Karpas-422 (cell line): ENCODE results near the gene NRDC. TPM values are rescaled to one million over a fixed set of nuclear protein-coding genes. Genes with fewer than 3 reads are reported as not detected.

Source experiments
- DNase-seq: peaks from one replicate; pipeline ENCODE4 v3.0.0-alpha.2; 2015
- H2AFZ ChIP-seq: fragments of 200-600 bp; sonication (generic); 2 replicates; pipeline ENCODE4 v1.6.1; 2014; ENCODE audit warnings: antibody characterized with exemption, low read length, mixed read lengths
- H3K27ac ChIP-seq: fragments of 200-600 bp; sonication (generic); 2 replicates; pipeline ENCODE4 v1.5.1; 2014; ENCODE audit warnings: mild to moderate bottlenecking, low read length, moderate library complexity
- H3K27me3 ChIP-seq: fragments of 200-600 bp; sonication (generic); 2 replicates; pipeline ENCODE4 v1.6.1; 2014; ENCODE audit warnings: low read length, mixed read lengths
- H3K36me3 ChIP-seq: fragments of 200-600 bp; sonication (generic); 2 replicates; pipeline ENCODE4 v1.6.1; 2014; ENCODE audit warnings: low read length, mixed read lengths; ENCODE audit not compliant: insufficient read depth
- H3K4me1 ChIP-seq: fragments of 200-600 bp; sonication (generic); 2 replicates; pipeline ENCODE4 v1.6.1; 2014; ENCODE audit warnings: mild to moderate bottlenecking, low read length, mixed read lengths
- H3K4me2 ChIP-seq: fragments of 200-600 bp; sonication (generic); 2 replicates; pipeline ENCODE4 v1.6.1; 2014; ENCODE audit warnings: low read length, low read depth, mild to moderate bottlenecking; ENCODE audit not compliant: poor library complexity, severe bottlenecking
- H3K4me3 ChIP-seq: fragments of 200-600 bp; sonication (generic); 2 replicates; pipeline ENCODE4 v1.5.1; 2014; ENCODE audit warnings: mild to moderate bottlenecking, antibody characterized with exemption, low read length, mixed read lengths
- H3K79me2 ChIP-seq: fragments of 200-600 bp; sonication (generic); 2 replicates; pipeline ENCODE4 v1.6.1; 2014; ENCODE audit warnings: mild to moderate bottlenecking, low read length, mixed read lengths
- H3K9ac ChIP-seq: fragments of 200-600 bp; sonication (generic); 2 replicates; pipeline ENCODE4 v1.6.0; 2014; ENCODE audit warnings: low read length
- H3K9me2 ChIP-seq: fragments of 200-600 bp; sonication (generic), shearing (Covaris generic); replicated peaks from 2 replicates; pipeline ENCODE4 v1.6.0; 2014; ENCODE audit warnings: mild to moderate bottlenecking, low read length, moderate library complexity; ENCODE audit not compliant: insufficient read depth
- H3K9me3 ChIP-seq: fragments of 300-700, 200-600 bp; sonication (generic); 2 replicates; pipeline ENCODE4 v1.6.1; 2014; ENCODE audit warnings: low read length, mixed read lengths
- H4K20me1 ChIP-seq: fragments of 200-600 bp; sonication (generic); 2 replicates; pipeline ENCODE4 v1.6.1; 2014; ENCODE audit warnings: mild to moderate bottlenecking, antibody characterized with exemption, low read length, low read depth; ENCODE audit not compliant: insufficient read depth
- total RNA-seq: library from RNA; depleted of rRNA; stranded (reverse); fragments of >200 nt; shearing (Covaris generic); gene quantifications from 2 replicates; pipeline ENCODE4 v1.2.3, GENCODE V29; 2014; ENCODE audit warnings: low replicate concordance

Gene NRDC
- total RNA-seq, 1 experiment from 2014 or later, result 140 TPM

- Histone ChIP-seq H4K20me1 (no peaks in the 10 kb centered on the region), H2AFZ (no peak overlapping the region), H3K9me3 (no peaks in the 10 kb centered on the region), H3K27me3 (no peaks in the 10 kb centered on the region), H3K9me2 (no peaks in the 10 kb centered on the region), H3K36me3 (peaks cover 68% of the 10 kb centered on the region), H3K79me2 (no peaks in the 10 kb centered on the region), H3K4me2 (no peak overlapping the region), H3K4me3 (no peak overlapping the region), H3K27ac (no peak overlapping the region), H3K4me1 (no peaks in the 10 kb centered on the region), H3K9ac (no peak overlapping the region)
- DNase-seq, result no peak
These were observed 86.6 kb downstream of the NRDC start for GRCh38 chr1:51791888-51792287.

DNA sequence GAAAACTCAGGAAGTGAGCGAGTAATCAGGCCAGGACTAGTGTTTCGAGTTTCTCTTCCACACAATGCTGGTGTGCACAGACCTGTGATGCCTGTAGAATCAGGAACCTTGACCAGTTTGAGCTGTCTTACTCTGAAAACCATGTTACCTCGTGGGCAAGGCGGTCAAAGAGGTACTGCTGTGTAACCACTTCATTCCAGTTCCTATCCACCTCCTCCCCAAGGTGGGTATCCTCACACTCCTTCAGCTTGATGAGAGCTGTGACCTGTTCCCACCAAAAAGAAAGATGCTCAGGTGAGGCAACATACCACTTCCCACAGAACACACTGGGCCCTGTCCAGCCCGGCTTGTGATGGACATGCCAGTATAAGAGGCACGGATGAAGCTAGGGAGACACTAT, 88.1 kb downstream of the NRDC start:
- Histone ChIP-seq H3K36me3 (peaks cover 79% of the 10 kb centered on the region), H3K27me3 (no peaks in the 10 kb centered on the region), H3K4me3 (no peak overlapping the region), H3K4me1 (no peaks in the 10 kb centered on the region), H3K79me2 (no peaks in the 10 kb centered on the region), H4K20me1 (no peaks in the 10 kb centered on the region), H2AFZ (no peak overlapping the region), H3K4me2 (no peak overlapping the region), H3K9ac (no peak overlapping the region), H3K9me2 (no peaks in the 10 kb centered on the region), H3K9me3 (no peaks in the 10 kb centered on the region), H3K27ac (no peak overlapping the region)
- no peak for DNase-seq

- no peak overlapping the region for H3K4me3 ChIP-seq
- H3K9me3 ChIP-seq, result no peaks in the 10 kb centered on the region
- no peak for DNase-seq
- H3K9me2 ChIP-seq, result no peaks in the 10 kb centered on the region
- H4K20me1 ChIP-seq, result no peaks in the 10 kb centered on the region
- H3K36me3 ChIP-seq, result peaks cover 79% of the 10 kb centered on the region
- no peaks in the 10 kb centered on the region for H3K27me3 ChIP-seq
- no peak overlapping the region for H3K9ac ChIP-seq
- no peak overlapping the region for H3K27ac ChIP-seq
- no peaks in the 10 kb centered on the region for H3K4me1 ChIP-seq
- no peak overlapping the region for H3K4me2 ChIP-seq
- H2AFZ ChIP-seq, result no peak overlapping the region
- H3K79me2 ChIP-seq, result no peaks in the 10 kb centered on the region
These were observed 89.2 kb downstream of the NRDC start for GRCh38 chr1:51789342-51789741.

DNA sequence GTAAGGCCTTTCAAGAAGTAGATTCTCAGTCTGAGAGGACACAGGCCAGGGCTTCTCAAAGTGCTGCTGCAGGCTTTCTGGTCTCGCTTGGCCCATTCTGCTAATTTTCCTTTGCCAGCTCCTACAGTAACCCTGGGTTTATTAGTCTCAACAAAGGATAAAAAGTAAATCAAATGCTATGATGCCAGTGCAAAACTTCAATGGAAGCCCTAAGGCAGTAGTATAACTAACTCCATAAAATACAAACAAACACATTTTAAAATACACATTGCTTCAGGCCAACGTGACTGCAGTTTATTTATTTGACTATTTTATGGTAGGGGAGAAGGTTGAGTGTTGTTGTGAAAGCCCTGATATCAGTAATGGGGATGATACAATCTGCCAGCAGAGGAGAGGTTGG, 89.6 kb downstream of the NRDC start:
- Histone ChIP-seq H3K9me3 (no peaks in the 10 kb centered on the region), H3K9me2 (no peaks in the 10 kb centered on the region), H3K4me3 (no peak overlapping the region), H3K27me3 (no peaks in the 10 kb centered on the region), H3K36me3 (peaks cover 81% of the 10 kb centered on the region), H2AFZ (no peak overlapping the region), H3K9ac (no peak overlapping the region), H3K4me2 (no peak overlapping the region), H3K79me2 (no peaks in the 10 kb centered on the region), H3K4me1 (no peaks in the 10 kb centered on the region), H3K27ac (no peak overlapping the region), H4K20me1 (no peaks in the 10 kb centered on the region)
- DNase-seq, result no peak

- no peak overlapping the region for H3K4me2 ChIP-seq
- H4K20me1 ChIP-seq, result no peaks in the 10 kb centered on the region
- H3K4me1 ChIP-seq, result no peaks in the 10 kb centered on the region
- no peak overlapping the region for H2AFZ ChIP-seq
- H3K27ac ChIP-seq, result no peak overlapping the region
- no peaks in the 10 kb centered on the region for H3K27me3 ChIP-seq
- H3K4me3 ChIP-seq, result no peak overlapping the region
- no peaks in the 10 kb centered on the region for H3K79me2 ChIP-seq
- no peak for DNase-seq
- no peaks in the 10 kb centered on the region for H3K9me3 ChIP-seq
- no peaks in the 10 kb centered on the region for H3K9me2 ChIP-seq
- no peak overlapping the region for H3K9ac ChIP-seq
- peaks cover 62% of the 10 kb centered on the region for H3K36me3 ChIP-seq
These were observed 93.5 kb downstream of the NRDC start for GRCh38 chr1:51784997-51785421.

GRCh38 chr1:51780927-51781326, 97.6 kb downstream of the NRDC start:
- Histone ChIP-seq H3K4me1 (peaks cover 8% of the 10 kb centered on the region), H3K27ac (no peak overlapping the region), H3K9me2 (no peaks in the 10 kb centered on the region), H3K9ac (no peak overlapping the region), H3K4me2 (no peak overlapping the region), H3K79me2 (peaks cover 10% of the 10 kb centered on the region; the same call in 1 of the 2 replicates), H2AFZ (no peak overlapping the region), H3K27me3 (no peaks in the 10 kb centered on the region), H3K9me3 (no peaks in the 10 kb centered on the region), H3K4me3 (no peak overlapping the region), H4K20me1 (no peaks in the 10 kb centered on the region), H3K36me3 (peaks cover 44% of the 10 kb centered on the region)
- no peak for DNase-seq

GRCh38 chr1:51776408-51776807, 102.1 kb downstream of the NRDC start:
- DNase-seq, result no peak
- H4K20me1 ChIP-seq, result no peaks in the 10 kb centered on the region
- peaks cover 25% of the 10 kb centered on the region for H3K79me2 ChIP-seq
- H3K27ac ChIP-seq, result no peak overlapping the region
- no peak overlapping the region for H3K4me3 ChIP-seq
- H3K9me2 ChIP-seq, result no peaks in the 10 kb centered on the region
- H3K36me3 ChIP-seq, result peaks cover 33% of the 10 kb centered on the region
- H3K27me3 ChIP-seq, result no peaks in the 10 kb centered on the region
- H3K9me3 ChIP-seq, result no peaks in the 10 kb centered on the region
- no peak overlapping the region for H3K9ac ChIP-seq
- H3K4me1 ChIP-seq, result peaks cover 8% of the 10 kb centered on the region
- H3K4me2 ChIP-seq, result no peak overlapping the region
- H2AFZ ChIP-seq, result no peak overlapping the region

DNA sequence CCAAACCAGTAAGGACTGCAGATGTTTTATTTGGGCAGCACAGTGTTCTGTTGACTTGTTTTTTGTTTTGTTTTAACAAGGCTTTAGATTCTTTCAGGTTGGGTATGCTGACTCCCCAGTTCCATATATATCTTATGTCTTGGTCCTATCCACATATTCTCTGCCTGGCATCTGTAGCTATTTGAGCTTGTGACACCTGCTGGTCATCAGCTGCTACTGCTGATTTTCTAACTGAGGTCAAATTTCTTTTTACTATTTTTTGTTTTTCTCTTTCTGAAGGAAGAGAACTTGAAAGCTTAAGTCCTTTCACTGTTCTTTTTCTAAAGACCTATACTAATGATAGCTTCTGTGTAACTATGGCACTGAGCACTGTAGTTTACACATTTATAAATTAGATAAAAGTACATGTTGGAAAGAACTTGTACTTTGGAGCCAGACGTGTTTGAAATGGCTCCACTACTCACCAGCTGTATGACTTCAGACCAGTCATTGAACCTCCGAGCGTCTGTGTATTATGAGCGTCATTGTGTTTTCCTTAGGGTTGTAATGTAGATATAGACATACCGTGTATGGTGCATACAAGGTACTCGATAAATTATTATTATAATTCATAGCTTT, 109.4 kb downstream of the NRDC start:
- H3K4me2 ChIP-seq, result no peak overlapping the region
- no peak overlapping the region for H3K27ac ChIP-seq
- no peaks in the 10 kb centered on the region for H3K9me3 ChIP-seq
- H2AFZ ChIP-seq, result no peak overlapping the region
- H3K9ac ChIP-seq, result no peak overlapping the region
- H3K4me1 ChIP-seq, result peaks cover 1% of the 10 kb centered on the region
- no peaks in the 10 kb centered on the region for H3K9me2 ChIP-seq
- H3K36me3 ChIP-seq, result peaks cover 16% of the 10 kb centered on the region
- no peaks in the 10 kb centered on the region for H3K27me3 ChIP-seq
- no peak overlapping the region for H3K4me3 ChIP-seq
- no peaks in the 10 kb centered on the region for H4K20me1 ChIP-seq
- H3K79me2 ChIP-seq, result peaks cover 17% of the 10 kb centered on the region; the same call in 1 of the 2 replicates
- peak; percentile 81 for DNase-seq
